Lower leg skin (tissue), 4 donors: ENCODE results near the gene PTGDS. TPM values are rescaled to one million over a fixed set of nuclear protein-coding genes. Genes with fewer than 3 reads are reported as not detected.
"Not testable (repeated sequence)": the region's sequence is repeated elsewhere in the genome, so short reads cannot be mapped to it uniquely, and the experiment has no call there.

ENCODE experiments used
- DNase-seq, 2 donors: peaks; one replicate each; pipeline ENCODE4 v3.0.0-alpha.2; 2019; ENCODE audit warnings: low spot score in 2 of 2
- H3K4me3 ChIP-seq: fragments of 200-600 bp; sonication (generic); 2 replicates; pipeline ENCODE4 v1.5.1; 2017; ENCODE audit warnings: mild to moderate bottlenecking, low read depth; ENCODE audit not compliant: poor library complexity, severe bottlenecking
- POLR2A ChIP-seq, 2 donors: fragments of 450-650 bp; IDR thresholded peaks; one replicate each; pipeline ENCODE4 v1.6.1; 2016 to 2017; ENCODE audit warnings: antibody characterized with exemption in 2 of 2, mild to moderate bottlenecking in 1 of 2, moderate library complexity in 1 of 2
- WGBS, 2 donors: methylation state at CpG; one replicate each; pipeline ENCODE4 v1.1.5; 2018; 5-methylcytosine and 5-hydroxymethylcytosine counted together
- intact Hi-C: fragments of 100-400 bp; cut with DNase I; formaldehyde crosslinking; loops from one replicate; pipeline ENCODE4 v1.15.0; 2023; ENCODE audit warnings: low total_unique reads
- total RNA-seq, 4 donors: library from RNA; depleted of rRNA; stranded (reverse); fragments of >200 nt; gene quantifications; one replicate each; pipeline ENCODE4 v1.1.0, GENCODE V29; 2016
- TF ChIP-seq, protein P1 (sequence below), 3 donors: fragments of 450-650 bp; IDR thresholded peaks; one replicate each; pipeline ENCODE4 v1.5.1; 2016; ENCODE audit warnings: antibody characterized with exemption in 3 of 3, mild to moderate bottlenecking in 3 of 3, moderate library complexity in 2 of 3

Gene PTGDS
- total RNA-seq, 4 donors from 2014 or later: 9.7 to 75.3 (median 14.8) TPM

DNA sequence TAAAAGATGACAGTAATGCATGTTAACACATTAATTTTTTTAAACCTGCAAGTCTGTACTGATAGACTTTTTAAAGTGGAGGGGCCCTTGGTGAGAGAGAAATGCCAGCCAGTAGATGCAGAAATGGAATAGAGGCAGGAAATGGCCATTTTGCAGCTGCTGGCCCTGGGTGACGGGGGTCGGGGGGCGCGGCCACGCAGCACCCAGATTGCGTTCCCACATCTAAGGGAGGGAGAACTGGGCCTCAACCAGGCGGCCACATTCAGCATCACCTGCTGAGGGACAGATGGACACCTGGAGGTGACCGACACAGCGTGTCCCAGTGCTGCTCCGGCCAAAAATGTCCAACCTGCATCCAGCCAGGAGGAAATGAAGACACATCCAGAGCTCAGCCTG is 25.3 kb downstream of the PTGDS start:
- no peak overlapping the region for H3K4me3 ChIP-seq
- TF ChIP-seq, protein P1, sequence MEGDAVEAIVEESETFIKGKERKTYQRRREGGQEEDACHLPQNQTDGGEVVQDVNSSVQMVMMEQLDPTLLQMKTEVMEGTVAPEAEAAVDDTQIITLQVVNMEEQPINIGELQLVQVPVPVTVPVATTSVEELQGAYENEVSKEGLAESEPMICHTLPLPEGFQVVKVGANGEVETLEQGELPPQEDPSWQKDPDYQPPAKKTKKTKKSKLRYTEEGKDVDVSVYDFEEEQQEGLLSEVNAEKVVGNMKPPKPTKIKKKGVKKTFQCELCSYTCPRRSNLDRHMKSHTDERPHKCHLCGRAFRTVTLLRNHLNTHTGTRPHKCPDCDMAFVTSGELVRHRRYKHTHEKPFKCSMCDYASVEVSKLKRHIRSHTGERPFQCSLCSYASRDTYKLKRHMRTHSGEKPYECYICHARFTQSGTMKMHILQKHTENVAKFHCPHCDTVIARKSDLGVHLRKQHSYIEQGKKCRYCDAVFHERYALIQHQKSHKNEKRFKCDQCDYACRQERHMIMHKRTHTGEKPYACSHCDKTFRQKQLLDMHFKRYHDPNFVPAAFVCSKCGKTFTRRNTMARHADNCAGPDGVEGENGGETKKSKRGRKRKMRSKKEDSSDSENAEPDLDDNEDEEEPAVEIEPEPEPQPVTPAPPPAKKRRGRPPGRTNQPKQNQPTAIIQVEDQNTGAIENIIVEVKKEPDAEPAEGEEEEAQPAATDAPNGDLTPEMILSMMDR (IDR thresholded peaks at IDR 0.05): no peak
- no peak for TF ChIP-seq POLR2A (IDR thresholded peaks at IDR 0.05)
- intact Hi-C loops: no loop called here
- WGBS, 2 donors: 86 to 91% methylated on average over 10 of the region's 10 CpGs
- no peak for DNase-seq

DNA sequence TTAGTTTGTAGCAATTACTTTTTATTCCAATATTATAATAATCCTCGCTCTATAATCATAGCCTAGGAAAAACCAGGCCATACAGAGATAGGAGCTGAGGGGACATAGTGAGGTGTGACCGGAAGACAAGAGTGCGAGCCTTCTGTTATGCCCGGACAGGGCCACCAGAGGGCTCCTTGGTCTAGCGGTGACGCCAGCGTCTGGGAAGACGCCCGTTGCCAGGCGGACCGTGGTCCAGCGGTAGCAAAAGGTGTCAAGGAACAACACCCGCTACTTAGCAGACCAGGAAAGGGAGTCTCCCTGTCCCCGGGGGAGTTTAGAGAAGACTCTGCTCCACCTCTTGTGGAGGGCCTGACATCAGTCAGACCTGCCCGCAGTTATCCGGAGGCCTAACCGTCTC is 27.0 kb downstream of the PTGDS start:
- intact Hi-C loops, DNase-seq, H3K4me3 ChIP-seq: not testable (repeated sequence)
- 39 to 45% methylated on average over 17 of the region's 17 CpGs for WGBS, 2 donors

DNA sequence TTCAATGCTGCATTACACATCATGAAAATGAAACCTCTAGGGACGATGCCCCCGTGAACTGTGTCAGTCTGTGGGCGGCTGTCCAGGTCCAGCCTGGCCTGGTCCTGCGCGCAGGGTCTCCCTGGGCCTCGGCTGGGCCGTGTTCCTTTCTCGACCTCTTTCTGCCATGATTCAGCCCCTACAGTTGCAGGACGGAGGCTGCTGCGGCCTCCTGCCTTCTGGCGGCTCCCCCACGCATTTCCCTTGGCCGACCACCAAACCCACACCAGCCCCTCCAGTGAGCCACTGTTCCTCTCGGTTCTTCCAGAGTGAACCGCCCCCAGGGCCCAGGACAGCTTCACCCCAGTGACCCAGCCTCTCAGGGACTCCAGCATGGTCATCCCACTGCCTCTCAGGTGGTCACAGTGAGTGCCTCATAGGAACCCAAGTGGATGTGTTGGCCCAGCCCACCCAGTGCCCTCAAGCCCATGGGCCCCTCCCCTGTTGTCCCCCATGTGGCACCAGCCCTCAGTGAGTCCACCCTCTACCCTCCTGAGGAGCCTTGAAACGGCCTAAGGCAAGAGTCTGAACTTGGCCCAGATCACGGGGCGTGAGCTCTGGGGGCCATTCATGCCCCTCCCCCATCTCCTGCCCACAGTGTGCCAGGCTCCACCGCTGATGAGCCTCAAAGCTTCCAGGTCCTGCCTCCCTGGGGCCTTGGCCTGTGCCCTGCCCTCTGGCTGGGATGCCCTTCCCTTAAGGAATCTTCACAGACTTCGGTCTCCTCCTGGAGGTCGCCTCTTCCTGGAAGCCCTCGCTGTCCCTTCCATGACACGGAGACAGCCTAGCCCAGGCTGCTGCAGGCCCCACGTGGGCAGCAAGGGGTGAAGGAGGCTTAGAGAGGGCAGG is 29.1 kb downstream of the PTGDS start:
- no peak for DNase-seq
- no peak overlapping the region for H3K4me3 ChIP-seq
- 72 to 84% methylated on average over 23 to 24 of the region's 24 CpGs for WGBS, 2 donors
- intact Hi-C loops: no loop called here
- TF ChIP-seq, protein P1 (IDR thresholded peaks at IDR 0.05): no peak

DNA sequence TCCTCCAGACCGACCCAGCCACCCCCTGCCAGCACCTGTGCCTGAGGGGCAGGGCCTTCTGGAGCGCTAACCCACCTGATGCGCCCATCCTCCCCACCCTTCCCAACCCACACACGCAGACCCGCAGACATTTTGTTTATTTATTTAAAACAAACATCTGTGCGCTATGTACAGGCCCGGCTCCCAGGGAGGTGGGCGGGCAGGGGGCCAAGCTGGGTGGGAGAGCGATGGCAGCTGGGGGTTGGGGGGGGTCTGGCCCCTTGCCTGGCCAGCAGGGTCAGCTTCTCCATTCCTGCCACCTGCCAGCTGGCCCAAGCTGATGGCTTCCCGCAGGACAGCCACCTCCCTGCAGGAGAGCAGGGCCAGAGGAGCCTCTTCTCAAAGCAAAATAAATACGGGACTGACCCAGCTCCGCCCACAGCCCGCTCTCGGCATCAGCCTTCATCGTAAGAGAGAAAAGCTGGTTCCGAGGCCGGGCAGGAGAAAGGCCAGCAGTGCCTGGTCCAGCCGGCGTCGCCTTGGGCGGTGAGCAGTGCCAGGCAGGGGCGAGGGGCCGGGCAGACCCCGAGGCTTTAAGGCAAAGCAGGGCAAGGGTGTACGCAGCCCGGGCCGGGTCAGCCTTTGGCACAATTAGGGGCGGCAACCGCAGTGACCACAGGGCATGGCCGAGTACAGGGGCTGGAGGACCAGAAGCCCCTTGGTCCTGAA is 30.0 kb downstream of the PTGDS start:
- intact Hi-C loops: no loop called here
- H3K4me3 ChIP-seq: no peak overlapping the region
- TF ChIP-seq, protein P1 (IDR thresholded peaks at IDR 0.05): no peak
- TF ChIP-seq POLR2A (IDR thresholded peaks at IDR 0.05): no peak
- no peak for DNase-seq
- WGBS, 2 donors: 77 to 86% methylated on average over 24 to 25 of the region's 30 CpGs

DNA sequence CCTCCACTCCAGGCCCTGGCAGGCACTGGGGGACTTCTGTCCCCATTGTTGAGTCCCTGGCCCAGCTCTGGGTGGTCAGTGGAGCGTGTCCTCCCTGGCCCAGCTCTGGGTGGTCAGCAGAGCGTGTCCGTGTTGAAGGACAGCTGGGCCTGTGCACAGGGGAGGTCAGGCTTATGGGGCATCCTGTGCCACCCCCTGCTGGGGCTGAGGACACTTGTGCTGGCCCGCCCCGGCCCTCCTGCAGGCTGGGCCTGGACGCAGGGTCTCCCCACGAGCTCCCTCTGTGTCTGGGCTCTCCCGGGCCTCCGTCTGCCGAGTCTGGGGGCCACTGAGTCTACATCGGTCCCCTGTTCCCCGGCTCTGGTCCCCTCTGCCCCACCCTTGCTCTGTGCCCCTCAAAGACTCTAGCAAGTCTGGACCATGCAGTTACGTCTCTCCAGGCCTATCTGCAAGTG is 30.5 kb downstream of the PTGDS start:
- no peak for TF ChIP-seq POLR2A (IDR thresholded peaks at IDR 0.05)
- TF ChIP-seq, protein P1 (IDR thresholded peaks at IDR 0.05): no peak
- no peak overlapping the region for H3K4me3 ChIP-seq
- intact Hi-C loops: no loop called here
- WGBS, 2 donors: 88% methylated on average over 11 to 12 of the region's 13 CpGs
- no peak for DNase-seq

DNA sequence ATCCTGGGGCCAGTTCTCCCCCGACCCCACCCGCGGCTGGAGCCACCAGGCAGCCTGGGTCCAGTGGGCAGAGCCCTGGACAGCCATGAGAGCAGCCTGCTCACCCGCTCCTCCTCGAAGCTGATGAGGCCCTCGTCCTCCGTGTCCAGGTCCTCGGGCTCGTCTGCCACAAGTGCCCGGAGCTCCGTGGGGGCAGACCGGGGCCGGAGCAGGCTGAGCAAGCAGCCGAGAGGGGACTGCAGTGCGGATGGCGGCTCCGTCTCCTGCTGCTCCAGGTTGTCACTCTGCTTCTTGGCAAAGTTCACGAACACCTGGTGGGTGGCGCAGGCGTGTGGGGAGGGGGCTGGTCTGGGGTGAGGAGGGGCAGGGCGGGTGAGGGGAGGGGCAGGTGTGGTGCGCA is 31.0 kb downstream of the PTGDS start:
- intact Hi-C loops: no loop called here
- 82 to 85% methylated on average over 21 of the region's 22 CpGs for WGBS, 2 donors

More for the DNA sequence above, 31.0 kb downstream of the PTGDS start:
- no peak for DNase-seq
- no peak overlapping the region for H3K4me3 ChIP-seq
- no peak for TF ChIP-seq POLR2A (IDR thresholded peaks at IDR 0.05)
- TF ChIP-seq, protein P1 (IDR thresholded peaks at IDR 0.05): no peak
